Endothelial cell (in vitro differentiated cells): ENCODE results near the gene TNRC6A. TPM values are rescaled to one million over a fixed set of nuclear protein-coding genes. Genes with fewer than 3 reads are reported as not detected.

ENCODE experiments used
- DNase-seq: peaks from one replicate; pipeline ENCODE4 v3.0.0; 2021; ENCODE audit warnings: low spot score
- H3K27ac Mint-ChIP-seq: one replicate; pipeline ENCODE4 v1.8.0; 2021; ENCODE audit warnings: mixed read lengths, inconsistent platforms; ENCODE audit not compliant: unreplicated experiment
- H3K27me3 Mint-ChIP-seq: one replicate; pipeline ENCODE4 v1.8.0; 2021; ENCODE audit warnings: mild to moderate bottlenecking, moderate library complexity, mixed read lengths, inconsistent platforms; ENCODE audit not compliant: unreplicated experiment
- H3K36me3 Mint-ChIP-seq: one replicate; pipeline ENCODE4 v1.8.0; 2021; ENCODE audit warnings: mild to moderate bottlenecking, low read depth, mixed read lengths, inconsistent platforms; ENCODE audit not compliant: unreplicated experiment
- H3K4me1 Mint-ChIP-seq: one replicate; pipeline ENCODE4 v1.8.0; 2021; ENCODE audit warnings: mild to moderate bottlenecking, mixed read lengths, inconsistent platforms; ENCODE audit not compliant: unreplicated experiment
- H3K4me3 Mint-ChIP-seq: one replicate; pipeline ENCODE4 v1.8.0; 2021; ENCODE audit warnings: mild to moderate bottlenecking, mixed read lengths, inconsistent platforms; ENCODE audit not compliant: unreplicated experiment
- H3K9me3 Mint-ChIP-seq: one replicate; pipeline ENCODE4 v1.8.0; 2021; ENCODE audit warnings: mixed read lengths, inconsistent platforms; ENCODE audit not compliant: unreplicated experiment
- total RNA-seq: library from RNA; stranded (reverse); fragmentation: NEBNext Ultra II Directional; extraction: Animal tissue kit (Norgen Biotek cat#: 25700); gene quantifications from one replicate; pipeline ENCODE4 v1.2.1, GENCODE V29; 2021; ENCODE audit not compliant: unreplicated experiment
- TF ChIP-seq, protein P1 (sequence below): fragments of 200-600 bp; sonication (generic); IDR thresholded peaks from one replicate; pipeline ENCODE4 v1.5.0; 2021; ENCODE audit warnings: antibody characterized with exemption; ENCODE audit not compliant: unreplicated experiment

Gene TNRC6A
- total RNA-seq, 1 donor from 2014 or later: 60.5 TPM

DNA sequence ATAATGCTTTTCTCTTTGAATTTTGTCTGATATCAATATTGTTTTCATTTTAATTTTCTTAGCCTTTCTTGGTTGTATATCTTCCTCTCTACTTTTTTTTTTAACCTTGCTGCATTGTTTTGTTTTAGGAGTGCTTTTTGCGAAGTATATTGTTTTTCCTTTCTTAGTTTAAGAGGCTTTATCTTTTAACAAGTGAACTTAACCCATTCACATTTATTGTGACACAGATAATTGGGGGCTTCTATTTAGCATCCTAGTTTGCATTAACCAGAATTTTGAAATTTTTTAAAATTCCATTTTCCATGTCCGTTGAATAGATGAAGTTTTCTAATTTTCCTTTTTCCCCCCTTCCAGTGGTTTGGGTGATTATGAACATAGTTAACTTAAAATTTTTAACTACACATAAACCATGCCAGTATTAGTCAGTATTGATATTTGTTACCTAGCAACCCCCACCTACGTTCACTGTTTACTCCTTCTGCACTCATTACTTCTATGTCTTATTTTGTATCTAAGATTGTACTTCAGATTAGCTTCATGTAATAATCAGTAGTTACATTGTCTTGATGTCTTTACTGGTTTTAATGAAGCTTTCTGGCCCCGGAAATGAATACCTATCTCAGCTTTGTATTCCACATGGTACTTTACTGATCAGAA, 44.4 kb downstream of the TNRC6A start:
- Mint-ChIP-seq H3K27ac (peak overlapping the region; percentile 55), H3K9me3 (no peaks in the 10 kb centered on the region), H3K4me1 (no peaks in the 10 kb centered on the region), H3K27me3 (no peaks in the 10 kb centered on the region), H3K36me3 (peaks cover 4% of the 10 kb centered on the region), H3K4me3 (no peak overlapping the region)
- TF ChIP-seq, protein P1, sequence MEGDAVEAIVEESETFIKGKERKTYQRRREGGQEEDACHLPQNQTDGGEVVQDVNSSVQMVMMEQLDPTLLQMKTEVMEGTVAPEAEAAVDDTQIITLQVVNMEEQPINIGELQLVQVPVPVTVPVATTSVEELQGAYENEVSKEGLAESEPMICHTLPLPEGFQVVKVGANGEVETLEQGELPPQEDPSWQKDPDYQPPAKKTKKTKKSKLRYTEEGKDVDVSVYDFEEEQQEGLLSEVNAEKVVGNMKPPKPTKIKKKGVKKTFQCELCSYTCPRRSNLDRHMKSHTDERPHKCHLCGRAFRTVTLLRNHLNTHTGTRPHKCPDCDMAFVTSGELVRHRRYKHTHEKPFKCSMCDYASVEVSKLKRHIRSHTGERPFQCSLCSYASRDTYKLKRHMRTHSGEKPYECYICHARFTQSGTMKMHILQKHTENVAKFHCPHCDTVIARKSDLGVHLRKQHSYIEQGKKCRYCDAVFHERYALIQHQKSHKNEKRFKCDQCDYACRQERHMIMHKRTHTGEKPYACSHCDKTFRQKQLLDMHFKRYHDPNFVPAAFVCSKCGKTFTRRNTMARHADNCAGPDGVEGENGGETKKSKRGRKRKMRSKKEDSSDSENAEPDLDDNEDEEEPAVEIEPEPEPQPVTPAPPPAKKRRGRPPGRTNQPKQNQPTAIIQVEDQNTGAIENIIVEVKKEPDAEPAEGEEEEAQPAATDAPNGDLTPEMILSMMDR: no peak
- DNase-seq: no peak

DNA sequence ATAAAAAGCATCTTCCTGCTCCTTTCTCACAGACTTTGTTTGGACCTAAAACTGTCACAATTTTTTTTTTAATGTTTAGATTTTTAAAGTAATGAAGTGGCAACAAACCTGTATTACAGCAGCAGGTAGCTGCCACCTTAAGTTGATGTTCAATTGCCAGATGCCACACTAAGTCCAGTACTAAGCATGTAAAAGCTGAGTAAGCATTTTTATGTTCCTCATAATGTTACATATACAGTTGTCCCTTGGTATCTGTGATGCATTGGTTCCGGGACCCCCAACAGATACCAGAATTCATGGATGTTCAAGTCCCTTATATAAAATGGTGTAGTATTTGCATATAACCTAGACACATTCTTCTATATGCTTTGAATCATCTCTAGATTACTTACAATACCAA, 45.1 kb downstream of the TNRC6A start:
- no peak for DNase-seq
- no peak overlapping the region for H3K4me3 Mint-ChIP-seq
- no peaks in the 10 kb centered on the region for H3K9me3 Mint-ChIP-seq
- H3K27ac Mint-ChIP-seq: peak overlapping the region; percentile 55
- H3K27me3 Mint-ChIP-seq: no peaks in the 10 kb centered on the region
- TF ChIP-seq, protein P1: no peak
- H3K36me3 Mint-ChIP-seq: peaks cover 4% of the 10 kb centered on the region
- H3K4me1 Mint-ChIP-seq: no peaks in the 10 kb centered on the region

DNA sequence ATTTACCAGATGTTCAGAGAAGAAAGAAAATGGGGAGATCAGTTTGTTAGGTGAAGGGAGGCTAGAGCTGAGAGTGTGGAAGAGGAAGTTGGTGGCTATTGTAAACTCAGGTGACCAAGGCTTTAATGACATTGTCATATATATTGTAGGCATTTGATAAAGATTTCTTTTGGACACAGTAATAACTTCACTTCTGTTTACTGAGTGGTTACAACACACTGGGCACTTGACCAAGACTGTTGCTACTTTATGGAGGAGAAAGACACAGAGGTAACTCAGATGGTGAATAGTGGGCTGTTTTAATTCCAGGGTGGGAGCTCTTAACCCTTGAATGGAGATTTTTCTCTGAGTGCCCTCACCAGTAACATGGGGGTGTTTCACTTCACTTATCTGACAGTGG, 46.0 kb downstream of the TNRC6A start:
- TF ChIP-seq, protein P1: no peak
- Mint-ChIP-seq H3K4me1 (no peaks in the 10 kb centered on the region), H3K36me3 (peaks cover 4% of the 10 kb centered on the region), H3K27ac (peak overlapping the region; percentile 12), H3K27me3 (no peaks in the 10 kb centered on the region), H3K9me3 (no peaks in the 10 kb centered on the region), H3K4me3 (no peak overlapping the region)
- no peak for DNase-seq

DNA sequence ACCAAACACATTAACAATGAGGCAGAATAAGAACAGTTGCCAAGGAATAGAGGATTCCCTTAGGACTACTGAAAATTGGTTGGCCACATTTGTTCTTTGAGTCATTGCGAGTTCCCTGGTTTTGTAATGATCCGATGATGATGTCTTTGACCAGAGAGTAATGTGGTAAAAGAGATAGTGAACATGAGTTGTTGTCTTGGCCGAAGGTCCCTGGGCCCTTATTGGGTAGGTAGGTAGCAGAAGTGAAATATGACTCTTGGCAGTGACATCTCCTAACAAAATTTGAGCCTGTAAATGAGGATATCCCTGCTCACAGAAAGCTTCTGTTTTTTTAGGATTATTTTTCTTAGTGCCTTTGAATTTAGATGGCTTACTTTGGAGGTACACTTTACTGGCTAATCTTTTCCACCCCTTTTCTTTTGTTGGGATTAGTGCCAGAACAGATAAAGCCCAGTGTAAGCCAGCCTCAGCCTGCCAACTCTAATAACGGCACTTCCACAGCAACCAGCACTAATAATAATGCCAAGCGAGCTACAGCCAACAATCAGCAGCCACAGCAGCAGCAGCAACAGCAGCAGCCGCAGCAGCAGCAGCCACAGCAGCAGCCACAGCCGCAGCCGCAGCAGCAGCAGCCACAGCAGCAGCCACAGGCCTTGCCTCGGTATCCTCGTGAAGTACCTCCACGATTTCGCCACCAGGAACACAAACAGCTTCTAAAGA, 47.2 kb downstream of the TNRC6A start:
- H3K9me3 Mint-ChIP-seq: no peaks in the 10 kb centered on the region
- H3K4me1 Mint-ChIP-seq: no peaks in the 10 kb centered on the region
- peaks cover 4% of the 10 kb centered on the region for H3K36me3 Mint-ChIP-seq
- H3K27me3 Mint-ChIP-seq: no peaks in the 10 kb centered on the region
- H3K4me3 Mint-ChIP-seq: no peak overlapping the region
- no peak for DNase-seq
- H3K27ac Mint-ChIP-seq: peak overlapping the region; percentile 40
- TF ChIP-seq, protein P1: no peak

DNA sequence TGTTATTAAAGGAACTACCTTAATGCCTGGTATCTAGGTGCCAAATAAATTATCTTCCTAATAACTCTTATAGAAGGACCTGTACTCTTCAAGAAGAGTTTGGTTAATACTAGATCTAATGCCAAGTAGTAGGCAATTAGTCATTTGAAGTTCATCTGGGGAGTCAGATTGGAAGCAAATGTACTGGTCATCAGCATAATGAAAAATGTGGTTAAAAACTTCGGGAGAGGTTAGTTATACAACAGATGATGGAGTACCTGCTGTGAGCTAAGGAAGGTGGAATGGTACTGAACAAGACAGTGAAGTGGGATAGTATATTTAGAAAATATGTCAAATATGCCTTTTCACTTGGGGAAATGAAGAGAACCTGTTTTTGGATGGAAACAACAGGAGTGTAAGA, 49.2 kb downstream of the TNRC6A start:
- no peaks in the 10 kb centered on the region for H3K27me3 Mint-ChIP-seq
- H3K4me3 Mint-ChIP-seq: no peak overlapping the region
- DNase-seq: no peak
- no peaks in the 10 kb centered on the region for H3K4me1 Mint-ChIP-seq
- no peak overlapping the region for H3K27ac Mint-ChIP-seq
- peaks cover 16% of the 10 kb centered on the region for H3K36me3 Mint-ChIP-seq
- TF ChIP-seq, protein P1: no peak
- H3K9me3 Mint-ChIP-seq: no peaks in the 10 kb centered on the region
